ENCODE results near the gene CACNA1G. TPM values are rescaled to one million over a fixed set of nuclear protein-coding genes. Genes with fewer than 3 reads are reported as not detected.

CACNA1G gene
- total RNA-seq, 6 experiments from 2014 or later: not detected

DNA sequence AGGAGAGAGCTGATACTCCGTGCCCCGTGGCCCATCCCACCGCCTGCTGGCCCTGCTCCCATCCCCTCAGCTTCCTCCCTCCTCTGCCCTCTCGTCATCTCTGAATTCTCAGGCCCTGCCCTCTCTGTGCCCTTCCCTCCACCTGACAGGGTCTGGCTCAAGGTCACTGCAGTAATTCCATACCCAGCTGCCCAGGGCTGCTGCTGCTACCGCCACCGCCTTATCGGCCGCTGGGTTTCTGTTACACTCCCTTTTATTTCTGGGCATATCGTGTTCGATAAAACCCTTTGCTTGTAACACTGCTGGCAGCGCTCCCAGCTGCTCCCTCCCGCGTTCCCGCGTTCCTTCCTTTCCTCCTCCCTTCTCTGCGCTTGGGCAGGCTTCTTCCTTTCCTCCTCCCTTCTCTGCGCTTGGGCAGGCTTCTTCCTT, 26.8 kb upstream of the CACNA1G start:
- intact Hi-C loops (cut with DNase I): no loop called here
- DNase-seq (peak in 2 of 3 donors; percentile 53 to 71), ATAC-seq (peak; percentile 28 to 55 (median 52))
- H3K4me1 ChIP-seq: peaks cover 0 to 7% (median 0%) of the 10 kb centered on the region in 4 donors
- H3K27ac ChIP-seq: no peak overlapping the region
- H3K36me3 ChIP-seq: no peaks in the 10 kb centered on the region
- no peaks in the 10 kb centered on the region for H3K9me3 ChIP-seq
- peaks cover 0 to 6% of the 10 kb centered on the region in 2 donors for H3K27me3 ChIP-seq
- H3K4me3 ChIP-seq: no peak overlapping the region
- no peak for TF ChIP-seq POLR2A (IDR thresholded peaks at IDR 0.05)
- TF ChIP-seq, protein P1, sequence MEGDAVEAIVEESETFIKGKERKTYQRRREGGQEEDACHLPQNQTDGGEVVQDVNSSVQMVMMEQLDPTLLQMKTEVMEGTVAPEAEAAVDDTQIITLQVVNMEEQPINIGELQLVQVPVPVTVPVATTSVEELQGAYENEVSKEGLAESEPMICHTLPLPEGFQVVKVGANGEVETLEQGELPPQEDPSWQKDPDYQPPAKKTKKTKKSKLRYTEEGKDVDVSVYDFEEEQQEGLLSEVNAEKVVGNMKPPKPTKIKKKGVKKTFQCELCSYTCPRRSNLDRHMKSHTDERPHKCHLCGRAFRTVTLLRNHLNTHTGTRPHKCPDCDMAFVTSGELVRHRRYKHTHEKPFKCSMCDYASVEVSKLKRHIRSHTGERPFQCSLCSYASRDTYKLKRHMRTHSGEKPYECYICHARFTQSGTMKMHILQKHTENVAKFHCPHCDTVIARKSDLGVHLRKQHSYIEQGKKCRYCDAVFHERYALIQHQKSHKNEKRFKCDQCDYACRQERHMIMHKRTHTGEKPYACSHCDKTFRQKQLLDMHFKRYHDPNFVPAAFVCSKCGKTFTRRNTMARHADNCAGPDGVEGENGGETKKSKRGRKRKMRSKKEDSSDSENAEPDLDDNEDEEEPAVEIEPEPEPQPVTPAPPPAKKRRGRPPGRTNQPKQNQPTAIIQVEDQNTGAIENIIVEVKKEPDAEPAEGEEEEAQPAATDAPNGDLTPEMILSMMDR (IDR thresholded peaks at IDR 0.05): no peak
- 3% methylated on average over 17 of the region's 17 CpGs for WGBS (ENCODE audit: insufficient coverage, low coverage, low lambda C conversion rate, missing lambda C conversion rate)

DNA sequence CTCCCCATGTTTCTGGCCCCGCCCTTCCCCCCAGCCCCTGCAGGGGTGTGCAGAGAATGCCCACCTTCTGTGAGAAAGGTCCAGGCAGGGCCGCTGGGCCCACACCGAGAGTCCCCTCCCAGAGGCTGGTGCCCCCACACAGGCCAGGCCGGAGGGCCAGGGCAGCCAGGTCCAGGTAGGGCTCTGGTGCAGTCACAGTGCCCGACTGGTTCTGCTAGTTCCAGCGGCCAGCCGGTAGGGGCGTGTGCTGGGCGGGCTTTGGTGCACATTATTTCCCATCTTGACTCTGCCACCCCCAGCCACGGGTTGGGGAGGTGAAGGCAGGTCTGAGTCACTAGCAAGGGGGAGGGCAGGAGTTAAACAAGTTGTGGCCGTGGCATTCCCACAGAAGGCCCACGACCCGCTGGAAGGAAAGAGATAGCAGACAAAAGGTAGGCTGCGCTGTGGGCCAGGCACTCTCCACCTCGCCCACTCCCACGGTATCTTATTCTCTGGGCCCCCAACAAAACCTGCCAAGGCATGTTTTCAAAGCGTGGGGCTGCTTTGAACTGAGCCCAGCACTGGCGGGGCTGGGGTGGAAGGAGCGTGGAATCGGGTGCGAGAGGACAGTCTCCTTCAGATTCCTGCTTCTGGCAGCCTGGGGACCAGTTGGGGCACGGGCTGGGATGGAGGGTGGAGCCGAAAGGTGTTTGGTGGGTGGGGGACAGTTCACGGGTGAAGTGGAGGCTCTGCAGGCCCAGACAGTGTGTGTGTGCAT, 26.1 kb upstream of the CACNA1G start:
- no peak for DNase-seq
- Histone ChIP-seq H3K4me3 (no peak overlapping the region), H3K4me1 (peaks cover 0 to 7% (median 0%) of the 10 kb centered on the region in 4 donors), H3K9me3 (no peaks in the 10 kb centered on the region), H3K27me3 (peaks cover 0 to 6% of the 10 kb centered on the region in 2 donors), H3K27ac (no peak overlapping the region), H3K36me3 (no peaks in the 10 kb centered on the region)
- intact Hi-C loops (cut with DNase I): no loop called here
- 69% methylated on average over 13 of the region's 24 CpGs for WGBS (ENCODE audit: insufficient coverage, low coverage, low lambda C conversion rate, missing lambda C conversion rate)
- no peak for TF ChIP-seq POLR2A (IDR thresholded peaks at IDR 0.05)
- TF ChIP-seq, protein P1 (IDR thresholded peaks at IDR 0.05): no peak
- peak in 3 of 4 donors; percentile 22 to 34 (median 27) for ATAC-seq

DNA sequence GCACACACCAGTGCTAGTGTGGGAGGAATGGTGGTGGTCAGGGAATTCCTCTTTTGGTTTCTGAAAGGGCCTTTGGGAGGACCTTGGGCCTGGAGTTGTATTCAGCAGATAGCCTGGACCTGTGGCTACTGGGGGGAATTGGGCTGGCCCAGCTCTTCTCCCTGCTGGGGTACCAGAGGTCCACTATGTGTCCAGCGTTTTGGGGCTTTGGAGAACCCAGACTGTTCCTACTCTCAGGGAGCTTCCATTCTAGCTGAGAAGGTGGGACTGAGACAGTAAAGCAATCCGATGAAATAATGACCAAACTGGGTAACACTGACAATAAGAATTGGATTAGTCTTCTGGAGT, 25.6 kb upstream of the CACNA1G start:
- DNase-seq (no peak), ATAC-seq (no peak)
- no peaks in the 10 kb centered on the region for H3K9me3 ChIP-seq
- no peak overlapping the region for H3K4me3 ChIP-seq
- no peak for TF ChIP-seq POLR2A (IDR thresholded peaks at IDR 0.05)
- TF ChIP-seq, protein P1 (IDR thresholded peaks at IDR 0.05): no peak
- WGBS (ENCODE audit: insufficient coverage, low coverage, low lambda C conversion rate, missing lambda C conversion rate): 100% methylated on average over 1 of the region's 2 CpGs
- H3K4me1 ChIP-seq: peaks cover 0 to 7% (median 0%) of the 10 kb centered on the region in 4 donors
- H3K36me3 ChIP-seq: no peaks in the 10 kb centered on the region
- no peak overlapping the region for H3K27ac ChIP-seq
- H3K27me3 ChIP-seq: peaks cover 0 to 6% of the 10 kb centered on the region in 2 donors
- intact Hi-C loops (cut with DNase I): no loop called here

- Histone ChIP-seq H3K9me3 (no peaks in the 10 kb centered on the region), H3K4me1 (peaks cover 0 to 7% (median 0%) of the 10 kb centered on the region in 4 donors), H3K36me3 (no peaks in the 10 kb centered on the region), H3K4me3 (no peak overlapping the region), H3K27me3 (peaks cover 0 to 6% of the 10 kb centered on the region in 2 donors), H3K27ac (no peak overlapping the region)
- 81% methylated on average over 7 of the region's 7 CpGs for WGBS (ENCODE audit: insufficient coverage, low coverage, low lambda C conversion rate, missing lambda C conversion rate)
- ATAC-seq: no peak
- TF ChIP-seq POLR2A (IDR thresholded peaks at IDR 0.05): no peak
- TF ChIP-seq, protein P1 (IDR thresholded peaks at IDR 0.05): no peak
- intact Hi-C loops (cut with DNase I): no loop called here
- DNase-seq: no peak
Measured at GRCh38 chr17:50535407-50535806, 25.1 kb upstream of the CACNA1G start.

Data from right lobe of liver (tissue), 6 donors.